ENCODE data around the gene LMO1. TPM values are rescaled to one million over a fixed set of nuclear protein-coding genes. Genes with fewer than 3 reads are reported as not detected.

Gene LMO1
- total RNA-seq, 1 donor from 2014 or later: not detected

DNA sequence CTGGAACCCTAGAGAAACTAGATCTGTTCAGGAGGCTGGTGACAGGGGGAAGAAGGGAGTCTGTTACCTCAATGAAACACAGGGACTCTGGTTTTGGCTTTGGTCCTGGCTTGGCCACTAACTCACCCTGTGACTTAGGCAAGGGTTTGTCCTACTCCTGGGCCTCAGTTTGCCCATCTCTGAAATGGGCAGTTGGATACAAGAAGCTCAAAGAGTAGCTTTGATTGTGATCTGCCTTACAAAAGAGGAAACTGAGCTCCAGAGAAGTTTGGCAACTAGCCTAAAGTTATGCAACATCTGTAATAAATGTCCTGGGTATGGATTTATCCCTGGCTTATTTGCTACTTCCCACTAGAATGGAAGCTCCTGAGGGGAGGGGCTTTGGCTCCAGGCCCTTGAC lies 24.0 kb upstream of the LMO1 start:
- no peak overlapping the region for H3K4me3 ChIP-seq
- intact Hi-C loops (cut with DNase I): no loop called here
- peaks cover 6% of the 10 kb centered on the region for H3K27me3 ChIP-seq
- ATAC-seq: no peak
- H3K27ac ChIP-seq: no peak overlapping the region
- TF ChIP-seq, protein P1, sequence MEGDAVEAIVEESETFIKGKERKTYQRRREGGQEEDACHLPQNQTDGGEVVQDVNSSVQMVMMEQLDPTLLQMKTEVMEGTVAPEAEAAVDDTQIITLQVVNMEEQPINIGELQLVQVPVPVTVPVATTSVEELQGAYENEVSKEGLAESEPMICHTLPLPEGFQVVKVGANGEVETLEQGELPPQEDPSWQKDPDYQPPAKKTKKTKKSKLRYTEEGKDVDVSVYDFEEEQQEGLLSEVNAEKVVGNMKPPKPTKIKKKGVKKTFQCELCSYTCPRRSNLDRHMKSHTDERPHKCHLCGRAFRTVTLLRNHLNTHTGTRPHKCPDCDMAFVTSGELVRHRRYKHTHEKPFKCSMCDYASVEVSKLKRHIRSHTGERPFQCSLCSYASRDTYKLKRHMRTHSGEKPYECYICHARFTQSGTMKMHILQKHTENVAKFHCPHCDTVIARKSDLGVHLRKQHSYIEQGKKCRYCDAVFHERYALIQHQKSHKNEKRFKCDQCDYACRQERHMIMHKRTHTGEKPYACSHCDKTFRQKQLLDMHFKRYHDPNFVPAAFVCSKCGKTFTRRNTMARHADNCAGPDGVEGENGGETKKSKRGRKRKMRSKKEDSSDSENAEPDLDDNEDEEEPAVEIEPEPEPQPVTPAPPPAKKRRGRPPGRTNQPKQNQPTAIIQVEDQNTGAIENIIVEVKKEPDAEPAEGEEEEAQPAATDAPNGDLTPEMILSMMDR (IDR thresholded peaks at IDR 0.05): no peak
- H3K36me3 ChIP-seq: no peaks in the 10 kb centered on the region
- no peaks in the 10 kb centered on the region for H3K9me3 ChIP-seq
- no peak for DNase-seq
- H3K4me1 ChIP-seq: peaks cover 6% of the 10 kb centered on the region

DNA sequence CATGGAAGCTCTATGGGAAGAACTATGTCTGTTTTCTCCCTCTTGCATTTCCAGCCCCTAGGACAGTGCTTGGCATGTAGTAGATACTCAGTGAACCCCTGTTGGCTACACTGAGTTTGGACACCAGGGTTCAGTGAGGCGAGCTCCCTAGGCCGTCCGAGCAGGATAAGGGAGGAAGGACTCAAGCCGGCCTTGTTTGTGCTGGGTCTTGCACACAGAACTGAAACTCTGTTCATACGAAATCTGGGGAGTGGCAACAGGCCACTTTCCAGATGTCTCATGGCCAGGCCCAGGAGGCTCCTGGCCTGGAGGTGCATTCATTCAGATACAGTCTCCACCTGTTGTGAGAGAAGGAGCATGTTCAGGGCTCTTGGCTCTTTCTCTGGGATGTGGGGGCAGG lies 23.6 kb upstream of the LMO1 start:
- no peak overlapping the region for H3K27ac ChIP-seq
- TF ChIP-seq, protein P1 (IDR thresholded peaks at IDR 0.05): no peak
- peaks cover 6% of the 10 kb centered on the region for H3K4me1 ChIP-seq
- ATAC-seq (no peak), DNase-seq (no peak)
- H3K36me3 ChIP-seq: no peaks in the 10 kb centered on the region
- intact Hi-C loops (cut with DNase I): no loop called here
- no peak overlapping the region for H3K4me3 ChIP-seq
- H3K9me3 ChIP-seq: no peaks in the 10 kb centered on the region
- H3K27me3 ChIP-seq: peaks cover 6% of the 10 kb centered on the region

DNA sequence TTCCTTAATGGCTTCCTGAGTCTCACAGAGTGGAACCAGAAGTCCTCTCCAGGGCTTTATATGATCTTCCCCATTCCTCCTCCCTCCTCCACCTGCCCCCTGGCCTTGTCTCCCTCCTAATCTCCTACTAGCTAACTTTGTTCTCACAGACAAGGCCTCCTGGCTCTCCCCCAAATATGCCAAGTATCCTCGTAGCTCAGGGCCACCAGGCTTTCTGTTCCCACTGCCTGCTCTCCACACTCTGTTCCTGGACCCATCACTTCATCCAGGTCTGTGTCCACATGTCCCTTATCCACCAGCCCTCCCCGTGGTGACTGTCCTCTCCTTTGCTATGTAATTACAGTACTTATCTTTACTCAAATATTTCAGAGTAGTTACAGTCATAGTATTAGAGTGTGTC lies 23.2 kb upstream of the LMO1 start:
- DNase-seq: no peak
- intact Hi-C loops (cut with DNase I): no loop called here

DNA sequence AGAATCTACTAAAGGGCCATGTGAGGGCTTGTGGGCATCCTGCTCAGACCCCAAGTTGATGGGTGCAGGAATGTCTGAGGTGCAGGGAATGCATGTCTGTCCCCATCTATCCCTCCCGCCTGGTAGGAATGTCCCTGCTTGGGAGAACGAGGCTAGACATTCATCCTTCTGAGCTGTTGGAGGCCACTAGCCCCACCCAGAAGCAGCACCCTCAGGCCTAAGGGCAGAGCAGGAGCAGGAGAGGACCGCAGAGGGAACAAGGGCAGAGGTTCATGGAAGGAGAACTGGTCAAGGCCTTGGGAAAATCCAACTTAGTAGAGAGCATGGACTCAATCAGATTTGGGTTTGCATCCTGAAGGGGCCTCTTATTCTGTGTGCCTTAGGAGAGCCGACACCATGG lies 22.1 kb upstream of the LMO1 start:
- DNase-seq: no peak
- H3K4me3 ChIP-seq: no peak overlapping the region
- TF ChIP-seq, protein P1 (IDR thresholded peaks at IDR 0.05): no peak
- ATAC-seq: no peak
- no peaks in the 10 kb centered on the region for H3K9me3 ChIP-seq
- peaks cover 6% of the 10 kb centered on the region for H3K4me1 ChIP-seq
- H3K36me3 ChIP-seq: no peaks in the 10 kb centered on the region
- no peak overlapping the region for H3K27ac ChIP-seq
- peaks cover 11% of the 10 kb centered on the region for H3K27me3 ChIP-seq
- intact Hi-C loops (cut with DNase I): no loop called here

More for the DNA sequence above, 23.2 kb upstream of the LMO1 start:
- Histone ChIP-seq H3K36me3 (no peaks in the 10 kb centered on the region), H3K9me3 (no peaks in the 10 kb centered on the region), H3K4me3 (no peak overlapping the region), H3K27me3 (peaks cover 6% of the 10 kb centered on the region), H3K27ac (no peak overlapping the region), H3K4me1 (peaks cover 6% of the 10 kb centered on the region)
- ATAC-seq: no peak
- TF ChIP-seq, protein P1 (IDR thresholded peaks at IDR 0.05): no peak

DNA sequence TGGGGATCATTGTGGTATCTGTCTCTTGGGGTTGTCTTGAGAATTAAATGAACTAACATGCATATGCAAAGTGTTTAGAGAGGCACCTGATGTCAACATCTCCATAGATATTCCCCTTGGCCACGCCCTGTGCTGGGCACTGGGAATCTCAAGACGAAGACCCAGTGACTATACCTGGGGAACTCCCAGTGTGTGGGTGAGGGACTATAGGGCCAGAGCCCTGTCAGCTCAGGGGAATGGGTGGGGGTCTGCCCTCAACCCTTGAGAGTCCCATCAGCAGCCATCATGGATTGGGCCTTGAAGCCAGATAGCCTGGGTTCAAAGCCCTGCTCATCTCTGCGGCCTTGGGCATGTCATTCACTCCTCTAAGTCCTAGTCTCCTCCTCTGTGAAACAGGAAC lies 21.6 kb upstream of the LMO1 start:
- Histone ChIP-seq H3K27ac (no peak overlapping the region), H3K27me3 (peaks cover 11% of the 10 kb centered on the region), H3K36me3 (no peaks in the 10 kb centered on the region), H3K9me3 (no peaks in the 10 kb centered on the region), H3K4me3 (no peak overlapping the region), H3K4me1 (peaks cover 6% of the 10 kb centered on the region)
- intact Hi-C loops (cut with DNase I): no loop called here
- ATAC-seq (no peak), DNase-seq (no peak)
- TF ChIP-seq, protein P1 (IDR thresholded peaks at IDR 0.05): no peak
